RWPE1 (cell line): ENCODE results near the gene PLA2G4D.

Experiments used
- CTCF ChIA-PET: fragments of 350-600 bp; sonication (Branson Sonifier 250); formaldehyde crosslinking; extraction: SDS; loops from one replicate; lab custom pipeline; 2021; lab: Yijun Ruan, JAX
- POLR2A ChIA-PET: fragments of 400-600 bp; formaldehyde crosslinking; extraction: SDS; loops from one replicate; lab custom pipeline; 2020; ENCODE audit warnings: antibody characterized with exemption; ENCODE audit not compliant: low non-redundant PET; lab: Yijun Ruan, JAX
- DNase-seq: peaks from one replicate; pipeline ENCODE4 v3.0.0; 2012; ENCODE audit warnings: low spot score
- H3K27ac ChIP-seq: fragments of 450-650 bp; 2 replicates; pipeline ENCODE4 v1.5.1; 2017
- TF ChIP-seq, protein P1 (sequence below): fragments of 450-650 bp; conservative IDR thresholded peaks from 2 replicates; pipeline ENCODE4 v1.5.1; 2017; ENCODE audit warnings: low read depth, mild to moderate bottlenecking

PLA2G4D gene

DNA sequence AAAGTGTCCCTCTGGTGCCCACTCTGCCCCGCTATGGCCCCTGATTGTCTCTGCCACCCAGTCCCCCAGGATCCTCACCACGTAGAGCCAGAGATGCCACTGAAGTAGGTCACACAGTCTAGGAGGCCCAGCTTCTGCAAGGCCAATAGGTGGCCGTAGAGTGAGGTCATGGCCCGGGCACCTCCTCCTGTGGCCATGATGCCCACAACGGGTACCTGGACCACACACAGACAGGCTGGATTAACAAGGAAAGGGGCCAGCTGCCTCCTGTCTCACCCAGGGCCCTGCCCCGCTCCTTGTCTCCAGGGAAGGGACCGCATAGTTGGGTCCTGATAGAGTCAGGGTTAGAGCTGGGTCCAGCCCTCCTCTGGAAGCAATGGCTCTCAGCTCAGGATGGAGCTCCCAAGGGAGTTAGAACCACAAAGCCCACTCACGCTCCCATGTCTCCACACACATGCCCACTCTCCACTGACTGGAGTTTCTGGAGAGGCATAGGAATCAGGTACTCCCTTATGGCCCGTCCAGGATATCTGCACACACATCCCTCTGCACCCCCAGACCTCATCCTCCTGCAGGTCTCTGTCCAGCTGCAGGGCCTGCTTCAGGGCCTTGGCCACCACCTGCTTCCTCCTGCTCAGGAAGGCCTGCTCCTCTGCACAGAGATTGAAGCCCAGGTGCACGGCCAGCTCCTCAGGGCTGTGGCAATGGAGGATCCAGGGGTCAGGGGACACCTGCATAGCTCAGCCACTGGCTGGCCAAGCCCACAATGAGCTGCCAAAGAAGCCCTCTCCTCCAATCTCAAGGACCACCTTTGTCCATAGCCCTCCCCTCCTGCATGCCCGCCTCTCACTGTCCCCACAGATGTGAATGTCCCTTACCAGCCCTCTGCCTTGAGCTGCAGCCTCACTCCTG, 13.2 kb downstream of the PLA2G4D start:
- ChIA-PET CTCF (interaction anchor here (0.7 to 0.8 kb wide), 2 partner anchors 24 kb away, joined by 3 to 4 read pairs; no protein-coding TSS in a partner anchor), POLR2A (no interaction called here)
- TF ChIP-seq, protein P1, sequence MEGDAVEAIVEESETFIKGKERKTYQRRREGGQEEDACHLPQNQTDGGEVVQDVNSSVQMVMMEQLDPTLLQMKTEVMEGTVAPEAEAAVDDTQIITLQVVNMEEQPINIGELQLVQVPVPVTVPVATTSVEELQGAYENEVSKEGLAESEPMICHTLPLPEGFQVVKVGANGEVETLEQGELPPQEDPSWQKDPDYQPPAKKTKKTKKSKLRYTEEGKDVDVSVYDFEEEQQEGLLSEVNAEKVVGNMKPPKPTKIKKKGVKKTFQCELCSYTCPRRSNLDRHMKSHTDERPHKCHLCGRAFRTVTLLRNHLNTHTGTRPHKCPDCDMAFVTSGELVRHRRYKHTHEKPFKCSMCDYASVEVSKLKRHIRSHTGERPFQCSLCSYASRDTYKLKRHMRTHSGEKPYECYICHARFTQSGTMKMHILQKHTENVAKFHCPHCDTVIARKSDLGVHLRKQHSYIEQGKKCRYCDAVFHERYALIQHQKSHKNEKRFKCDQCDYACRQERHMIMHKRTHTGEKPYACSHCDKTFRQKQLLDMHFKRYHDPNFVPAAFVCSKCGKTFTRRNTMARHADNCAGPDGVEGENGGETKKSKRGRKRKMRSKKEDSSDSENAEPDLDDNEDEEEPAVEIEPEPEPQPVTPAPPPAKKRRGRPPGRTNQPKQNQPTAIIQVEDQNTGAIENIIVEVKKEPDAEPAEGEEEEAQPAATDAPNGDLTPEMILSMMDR, result no peak
- no peak overlapping the region for H3K27ac ChIP-seq
- DNase-seq, result no peak

DNA sequence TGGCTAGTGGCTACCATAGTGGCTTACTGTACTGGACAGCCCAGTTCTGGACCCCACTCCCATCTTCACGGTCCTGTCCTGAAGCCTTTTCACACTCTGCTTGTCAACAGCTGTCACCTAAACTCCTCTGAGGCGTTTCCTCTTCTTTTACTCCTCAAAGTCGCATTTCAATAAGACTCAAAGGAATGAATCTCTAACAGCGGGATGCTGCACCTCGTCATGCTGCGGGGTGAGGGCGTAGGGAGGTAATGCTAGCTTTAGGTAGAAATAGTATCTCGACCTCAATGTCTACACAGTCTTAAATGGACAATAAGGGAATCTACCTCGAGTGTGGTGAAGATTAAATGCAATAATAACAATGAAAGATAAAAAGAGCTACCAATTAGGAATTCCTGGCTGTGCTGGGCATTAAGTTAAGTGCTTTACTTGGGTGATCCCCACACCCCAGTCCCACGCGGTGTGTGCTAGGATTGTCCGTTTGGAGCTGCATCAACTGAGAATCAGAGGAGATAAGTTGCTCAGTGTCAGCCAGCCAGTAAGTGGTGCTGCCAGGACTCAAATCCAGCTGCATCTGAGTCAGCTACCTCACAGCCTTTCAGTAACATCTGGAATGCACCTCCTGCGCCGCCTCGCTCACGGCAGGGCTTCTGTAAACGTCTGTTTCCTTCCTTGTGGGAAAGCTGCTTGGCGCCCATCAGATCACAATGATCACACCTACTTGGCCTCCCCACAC, 14.0 kb downstream of the PLA2G4D start:
- ChIA-PET CTCF (interaction anchor here (0.8 kb wide), 1 partner anchor 23 kb away, joined by 4 read pairs; no protein-coding TSS in a partner anchor), POLR2A (no interaction called here)
- no peak for DNase-seq
- H3K27ac ChIP-seq, result no peak overlapping the region
- TF ChIP-seq, protein P1, result no peak

DNA sequence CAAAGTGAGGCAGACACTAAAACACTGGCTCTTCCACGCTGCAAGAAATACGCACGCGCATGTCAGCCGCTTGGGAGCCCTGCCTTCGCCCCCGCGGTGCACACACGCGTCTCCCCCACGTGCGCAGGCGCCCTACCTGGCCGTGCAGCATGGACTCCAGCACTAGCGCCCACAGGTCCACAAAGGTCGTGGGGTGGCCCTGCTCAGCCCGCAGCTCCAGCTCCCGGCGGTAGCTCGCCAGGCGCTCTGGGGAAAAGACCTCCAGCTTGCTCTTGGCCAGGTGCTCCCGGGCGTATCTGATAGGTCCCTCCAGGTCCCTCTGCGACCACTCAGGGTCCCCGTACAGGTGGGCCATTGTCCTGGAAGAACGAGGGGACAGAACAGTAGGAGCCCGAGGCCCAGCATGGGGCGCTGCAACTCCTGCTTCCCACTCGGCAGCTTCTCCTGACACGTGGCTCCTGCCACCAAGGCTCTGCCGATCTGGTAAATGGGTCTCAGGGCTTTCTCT, 14.9 kb downstream of the PLA2G4D start:
- DNase-seq, result no peak
- TF ChIP-seq, protein P1, result no peak
- POLR2A ChIA-PET, result no interaction called here
- no peak overlapping the region for H3K27ac ChIP-seq
- CTCF ChIA-PET, result interaction anchor here (0.6 to 1.9 kb wide), 3 partner anchors 15 to 90 kb away, joined by 3 to 8 read pairs (median 5); no protein-coding TSS in a partner anchor

DNA sequence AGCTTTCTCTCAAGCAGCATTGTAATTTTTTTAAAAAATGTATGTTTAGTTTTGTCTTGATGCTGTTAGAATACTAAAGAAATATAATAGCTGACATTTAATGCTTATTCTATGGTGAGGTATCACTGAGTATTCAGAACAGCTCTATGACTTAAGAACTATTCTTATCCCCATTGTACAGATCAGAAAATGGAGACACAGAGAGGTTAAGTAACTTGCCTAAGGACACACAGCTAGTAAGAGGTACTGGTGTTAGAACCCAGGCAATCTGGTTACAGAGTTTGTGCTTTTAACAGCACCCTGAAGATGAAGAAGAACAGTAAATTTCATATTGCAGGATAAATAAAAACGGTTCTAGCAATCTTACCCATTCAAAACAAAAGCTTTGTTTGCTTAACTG, 15.5 kb downstream of the PLA2G4D start:
- ChIA-PET POLR2A (no interaction called here), CTCF (interaction anchor here (0.6 to 1.9 kb wide), 4 partner anchors 16 to 839 kb away, joined by 3 to 8 read pairs (median 4); no protein-coding TSS in a partner anchor)
- no peak for DNase-seq
- no peak overlapping the region for H3K27ac ChIP-seq
- TF ChIP-seq, protein P1, result no peak

DNA sequence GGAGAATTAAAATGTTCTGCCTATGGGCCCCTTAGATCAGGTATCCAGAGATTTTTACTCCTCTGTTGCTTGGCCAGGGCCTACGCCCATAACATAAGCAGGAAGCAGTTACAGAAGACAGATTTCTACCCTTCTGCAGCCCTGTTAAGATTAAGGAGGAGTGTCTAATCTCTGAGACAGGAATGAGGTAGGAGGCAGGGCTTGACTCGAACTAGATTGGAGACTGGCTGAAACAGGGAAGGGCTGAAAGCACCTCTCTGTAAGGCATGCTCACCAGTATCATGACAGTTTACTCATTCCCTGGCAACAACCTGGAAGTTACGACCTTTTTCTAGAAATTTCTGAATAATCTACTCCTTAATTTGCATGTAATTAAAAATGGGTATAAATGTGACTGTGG, 16.7 kb downstream of the PLA2G4D start:
- no peak for DNase-seq
- TF ChIP-seq, protein P1, result no peak
- CTCF ChIA-PET, result interaction anchor here (0.6 to 1.9 kb wide), 3 partner anchors 17 to 88 kb away, joined by 3 to 6 read pairs (median 5); no protein-coding TSS in a partner anchor
- POLR2A ChIA-PET, result no interaction called here
- H3K27ac ChIP-seq, result no peak overlapping the region

DNA sequence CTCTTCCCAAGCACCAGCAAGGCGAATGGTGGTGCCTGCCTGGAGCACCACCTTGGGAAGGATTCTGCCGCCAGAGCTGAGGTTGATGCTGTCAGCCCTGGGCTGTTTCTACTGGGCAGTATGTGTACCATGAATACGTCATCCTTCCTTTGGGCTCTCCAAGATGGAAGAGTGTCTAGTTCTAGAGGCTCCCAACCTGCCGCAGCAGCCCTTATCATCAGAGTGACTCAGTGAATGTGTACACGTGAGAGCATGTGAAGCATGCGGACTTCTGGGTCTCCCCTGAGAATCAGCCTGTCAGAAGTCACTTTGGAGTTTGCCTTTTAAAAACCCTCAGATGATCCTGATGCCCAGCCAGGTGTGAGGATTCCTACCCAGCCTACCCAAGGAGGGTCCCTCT, 20.9 kb downstream of the PLA2G4D start:
- H3K27ac ChIP-seq, result no peak overlapping the region
- ChIA-PET POLR2A (no interaction called here), CTCF (interaction anchor here (4.2 kb wide), 1 partner anchor 10 kb away, joined by 15 read pairs; no protein-coding TSS in a partner anchor)
- TF ChIP-seq, protein P1, result no peak
- no peak for DNase-seq
